Measurements from ENCODE around the gene GOLGA6A.
"Not testable (repeated sequence)": the region's sequence is repeated elsewhere in the genome, so short reads cannot be mapped to it uniquely, and the experiment has no call there.

Gene GOLGA6A

GRCh38 chr15:74082450-74082849, at the start of gene GOLGA6A:
GOLGA6A (minus strand) TSS chr15:74082550; CDS start chr15:74082509, 41 bp downstream.
- DNase-seq = not testable (repeated sequence)

GRCh38 chr15:74131628-74132413, 49.5 kb upstream of the GOLGA6A start:
- DNase-seq = no peak

DNA sequence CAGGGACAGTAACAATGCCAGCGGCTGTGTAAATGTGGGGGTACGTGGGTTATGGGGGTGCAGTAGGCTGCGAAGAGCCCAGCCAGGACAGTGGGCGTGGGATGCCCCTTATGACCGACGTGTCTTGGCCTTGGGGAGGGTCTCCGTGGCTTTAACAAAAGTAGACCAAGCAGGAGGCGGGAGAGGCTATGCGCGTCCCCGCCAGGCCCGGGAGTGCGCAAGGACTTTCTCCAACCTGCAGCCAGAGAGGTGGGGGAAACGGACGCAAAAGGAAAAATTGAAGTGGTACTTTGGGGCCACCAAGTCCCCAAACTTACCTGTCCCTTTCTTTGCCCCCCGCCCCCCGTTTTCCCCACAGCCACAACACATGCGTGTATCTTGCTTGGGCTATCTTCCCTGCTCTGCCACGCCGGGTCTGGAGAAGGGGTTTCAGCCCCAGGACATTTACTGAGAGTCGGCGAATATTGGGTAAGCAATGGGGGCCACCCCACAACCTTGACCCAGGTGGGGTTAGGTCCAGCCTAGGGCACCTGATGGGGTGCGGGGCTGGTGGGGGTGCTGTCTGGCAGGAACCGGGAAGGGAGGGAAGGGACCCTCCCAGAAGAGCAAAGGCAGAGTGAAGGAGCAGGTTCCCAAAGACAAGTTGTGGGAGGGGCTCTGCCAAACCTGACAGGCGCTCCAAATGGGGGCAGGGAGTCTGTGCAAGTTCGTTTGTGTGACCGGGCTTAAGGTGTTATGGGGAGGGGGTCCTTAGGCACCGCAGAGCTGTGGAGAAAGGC, 48.7 kb upstream of the GOLGA6A start:
- DNase-seq = no peak

DNA sequence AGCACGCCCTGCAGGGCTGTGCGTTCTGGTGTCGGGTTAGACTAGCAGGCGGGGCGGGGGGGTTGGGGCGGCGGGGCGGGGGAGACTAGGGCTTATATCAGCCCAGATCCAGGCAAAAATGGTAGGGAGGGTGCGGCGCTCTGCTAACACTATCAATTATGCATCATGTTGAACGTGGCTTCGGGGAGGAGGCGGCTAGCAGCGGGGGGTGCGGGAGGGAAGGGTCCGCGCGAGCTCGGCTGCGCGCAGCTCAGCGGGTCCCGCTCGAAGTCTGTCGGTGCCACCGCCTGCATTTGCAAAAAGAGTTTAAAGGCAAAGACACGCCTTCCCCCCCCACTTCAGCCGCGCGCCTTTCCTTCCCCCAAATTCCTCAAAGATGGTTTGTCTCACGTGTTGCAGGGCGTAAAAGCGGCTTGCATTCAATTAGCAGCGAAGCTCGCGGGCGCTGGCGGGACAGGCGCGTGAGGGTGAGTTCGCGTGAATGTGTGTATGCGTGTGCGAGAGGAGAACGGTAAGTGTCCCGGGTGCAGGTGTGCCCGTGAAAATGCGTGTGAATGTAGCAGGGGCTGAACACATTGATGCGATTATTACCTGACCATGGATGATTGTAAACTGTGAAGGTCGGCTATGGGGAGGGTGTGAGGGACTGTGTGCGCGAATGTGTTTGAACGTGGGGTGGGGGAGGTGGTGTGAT, 48.0 kb upstream of the GOLGA6A start, which contains the start of gene ISLR2:
Gene ISLR2 (plus strand): TSS at position 432 of the 694 bp plus-strand sequence. CDS start 2,169 bp downstream, outside the sequence.
- peak in 3 of 56 donors; percentile 20 to 41 (median 25) for DNase-seq

- DNase-seq = peak in 3 of 56 donors; percentile 14 to 25 (median 20)
Measured at GRCh38 chr15:74129586-74130154, 47.3 kb upstream of the GOLGA6A start.

DNA sequence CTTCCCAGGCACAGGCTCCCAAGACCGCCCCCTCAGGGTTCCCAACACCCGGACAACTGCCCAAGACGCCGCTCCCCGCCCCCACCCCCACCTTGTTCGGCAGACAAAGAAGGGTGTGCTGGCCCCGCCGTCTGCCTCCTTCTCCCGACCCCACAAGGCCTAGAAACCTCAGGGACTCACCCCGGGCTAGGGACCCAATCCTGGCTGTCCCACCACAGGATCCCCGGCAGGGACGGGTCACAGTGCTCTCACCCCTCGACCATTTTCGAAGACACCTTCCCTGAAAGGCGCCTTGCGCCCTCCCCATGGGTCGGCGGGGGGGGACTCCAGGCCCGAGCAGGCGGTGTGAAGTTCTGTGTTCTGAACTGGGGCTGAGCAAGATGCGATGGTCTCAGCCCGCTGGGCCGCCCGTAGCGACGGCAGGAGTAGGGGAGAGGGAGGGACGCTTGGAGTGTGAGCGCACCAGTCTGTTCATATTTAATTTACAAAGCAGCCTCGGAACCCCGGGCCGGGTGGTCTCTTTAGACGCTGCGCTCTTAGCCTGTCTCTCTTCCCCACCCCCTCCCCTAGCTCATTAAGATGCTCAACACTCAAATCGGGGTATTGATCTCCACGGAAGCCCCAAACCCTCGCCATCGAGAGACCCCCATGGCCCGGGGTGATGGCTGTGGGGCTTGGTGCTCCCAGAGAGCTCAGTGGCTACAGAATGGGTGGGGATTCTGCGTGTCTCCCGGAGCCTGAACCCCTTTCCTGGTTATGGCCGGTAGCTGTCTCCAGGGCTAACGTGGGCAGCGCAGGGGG, 46.6 kb upstream of the GOLGA6A start:
- peak in 1 of 56 donors; percentile 38 for DNase-seq

- peak in 2 of 56 donors; percentile 27 to 37 for DNase-seq
Measured at GRCh38 chr15:74127954-74128784, 45.8 kb upstream of the GOLGA6A start.

- peak in 55 of 56 donors; percentile 30 to 93 (median 69) for DNase-seq
Measured at GRCh38 chr15:74127255-74127953, 45.1 kb upstream of the GOLGA6A start.

- no peak for DNase-seq
Measured at GRCh38 chr15:74124759-74125158, 42.4 kb upstream of the GOLGA6A start.

GRCh38 chr15:74124196-74124595, 41.8 kb upstream of the GOLGA6A start:
- DNase-seq = no peak

GRCh38 chr15:74123658-74124057, 41.3 kb upstream of the GOLGA6A start:
- no peak for DNase-seq

- DNase-seq = no peak
Measured at GRCh38 chr15:74123131-74123429, 40.7 kb upstream of the GOLGA6A start.

DNA sequence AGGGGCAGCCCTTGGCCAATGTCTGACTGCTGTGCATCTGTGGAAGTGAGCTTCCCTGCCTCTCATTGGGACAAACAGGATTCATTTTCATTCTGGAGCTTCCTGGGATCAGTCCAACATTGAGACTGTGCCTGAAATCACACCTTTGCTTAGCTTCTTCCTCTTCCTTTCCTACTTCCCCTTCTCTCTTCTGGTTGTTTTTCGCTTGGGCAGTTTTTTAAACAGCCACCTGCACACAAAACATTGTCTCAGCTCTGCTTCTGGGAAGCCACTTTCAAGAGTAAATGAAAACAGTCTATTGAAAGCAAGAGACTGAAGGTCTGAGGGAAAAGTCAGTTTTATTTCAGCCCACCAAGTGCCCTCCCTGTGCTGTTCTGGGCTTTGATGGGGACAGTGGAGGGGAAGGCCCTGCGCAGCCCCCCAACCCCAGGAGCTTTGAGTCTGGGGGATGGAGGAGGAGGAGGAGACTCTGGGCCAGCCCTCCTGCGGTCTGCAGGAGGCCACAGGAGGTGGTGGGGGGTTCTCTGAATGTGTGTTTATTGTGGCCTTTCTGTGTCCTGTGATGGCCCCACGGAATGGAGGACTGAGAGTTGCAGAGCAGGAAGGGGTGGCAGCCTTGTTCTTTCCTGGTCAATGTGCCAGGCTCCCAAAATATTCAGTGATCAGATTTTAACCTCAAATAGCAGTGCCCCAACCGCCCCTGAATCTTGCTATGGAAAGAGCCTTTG, 40.2 kb upstream of the GOLGA6A start:
- no peak for DNase-seq

DNA sequence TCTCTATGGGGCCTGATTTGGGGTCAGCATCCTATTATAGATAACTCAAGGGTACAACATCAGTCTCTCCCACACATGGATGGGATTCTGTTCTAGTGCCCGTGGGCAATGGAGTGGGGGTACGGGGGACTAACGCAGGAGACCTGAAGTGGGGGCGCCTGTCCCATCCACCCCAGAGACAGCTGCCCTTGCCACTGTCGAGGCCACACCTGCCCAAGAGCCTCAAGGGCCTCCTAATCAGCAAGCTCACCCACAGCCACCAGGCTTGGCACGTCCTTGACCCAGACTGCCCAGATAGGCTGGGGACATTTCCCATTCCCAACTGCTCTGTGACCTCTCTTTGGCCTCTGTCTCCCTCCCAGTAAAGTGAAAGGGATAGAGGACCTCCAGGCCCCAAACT, 39.5 kb upstream of the GOLGA6A start:
- DNase-seq = no peak

DNA sequence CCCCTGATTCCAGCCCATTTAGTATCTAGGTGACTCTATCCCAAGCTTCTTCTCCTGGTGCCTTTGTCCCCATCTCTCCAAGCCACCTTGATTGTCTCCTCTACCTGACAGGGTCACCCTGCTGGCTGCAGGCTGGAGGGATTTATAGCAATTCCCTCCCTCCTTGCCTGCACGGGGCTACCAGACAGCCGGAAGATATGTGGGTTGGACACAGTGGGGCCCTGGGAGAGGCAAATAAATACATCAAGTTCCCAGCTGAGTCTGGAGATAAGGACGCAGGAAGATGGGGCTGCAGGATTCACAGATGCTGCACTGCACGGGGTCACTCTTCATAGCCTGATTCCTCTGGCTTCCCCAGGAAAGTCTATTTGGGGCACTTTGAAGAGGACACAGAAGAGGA, 38.7 kb upstream of the GOLGA6A start:
- DNase-seq = no peak

GRCh38 chr15:74120426-74120825, 38.1 kb upstream of the GOLGA6A start:
- no peak for DNase-seq

GRCh38 chr15:74109713-74110112, 27.4 kb upstream of the GOLGA6A start:
- no peak for DNase-seq

- not testable (repeated sequence) for DNase-seq
Measured at GRCh38 chr15:74108611-74109010, 26.3 kb upstream of the GOLGA6A start.
